Measurements from ENCODE around the gene SLC26A1. TPM values are rescaled to one million over a fixed set of nuclear protein-coding genes. Genes with fewer than 3 reads are reported as not detected.
A peak's percentile ranks its signal among the peaks of the same experiment; 100 is the strongest.

The SLC26A1 gene
- total RNA-seq, 4 donors from 2014 or later = 0.15 to 0.33 (median 0.24) TPM

DNA sequence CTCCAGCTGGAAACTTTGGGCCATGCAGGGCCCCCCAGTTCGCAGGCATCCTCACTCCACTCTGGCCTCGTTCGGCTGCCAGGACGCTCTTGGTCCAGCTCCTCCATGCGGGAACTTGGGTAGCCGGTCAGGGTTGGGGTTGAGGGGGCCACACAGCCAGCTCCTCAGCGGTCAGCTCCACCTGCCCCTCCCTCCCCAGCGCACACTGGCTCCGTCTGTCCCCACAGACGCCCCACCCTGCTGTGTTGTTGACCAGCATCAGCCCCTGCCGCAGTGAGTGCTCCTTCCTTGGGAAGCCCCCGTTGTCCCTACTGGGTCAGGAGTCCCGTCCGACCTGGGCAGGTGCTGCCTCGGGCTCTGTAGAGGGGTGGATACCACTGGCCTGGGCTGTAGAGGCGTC lies 24.0 kb upstream of the SLC26A1 start:
- no peak overlapping the region for H3K4me3 ChIP-seq (replicated peaks in 1 of 3)
- H3K27ac ChIP-seq = no peak overlapping the region
- no peak for DNase-seq
- intact Hi-C loops (cut with DNase I) = loop anchor here (10.0 kb wide), 1 partner anchor 328 kb away; the partner anchor contains the start of gene UVSSA
- peaks cover 19 to 22% of the 10 kb centered on the region in 2 donors for H3K4me1 ChIP-seq
- H3K9me3 ChIP-seq = no peaks in the 10 kb centered on the region
- TF ChIP-seq POLR2A (IDR thresholded peaks at IDR 0.05) = no peak
- TF ChIP-seq, protein P1, sequence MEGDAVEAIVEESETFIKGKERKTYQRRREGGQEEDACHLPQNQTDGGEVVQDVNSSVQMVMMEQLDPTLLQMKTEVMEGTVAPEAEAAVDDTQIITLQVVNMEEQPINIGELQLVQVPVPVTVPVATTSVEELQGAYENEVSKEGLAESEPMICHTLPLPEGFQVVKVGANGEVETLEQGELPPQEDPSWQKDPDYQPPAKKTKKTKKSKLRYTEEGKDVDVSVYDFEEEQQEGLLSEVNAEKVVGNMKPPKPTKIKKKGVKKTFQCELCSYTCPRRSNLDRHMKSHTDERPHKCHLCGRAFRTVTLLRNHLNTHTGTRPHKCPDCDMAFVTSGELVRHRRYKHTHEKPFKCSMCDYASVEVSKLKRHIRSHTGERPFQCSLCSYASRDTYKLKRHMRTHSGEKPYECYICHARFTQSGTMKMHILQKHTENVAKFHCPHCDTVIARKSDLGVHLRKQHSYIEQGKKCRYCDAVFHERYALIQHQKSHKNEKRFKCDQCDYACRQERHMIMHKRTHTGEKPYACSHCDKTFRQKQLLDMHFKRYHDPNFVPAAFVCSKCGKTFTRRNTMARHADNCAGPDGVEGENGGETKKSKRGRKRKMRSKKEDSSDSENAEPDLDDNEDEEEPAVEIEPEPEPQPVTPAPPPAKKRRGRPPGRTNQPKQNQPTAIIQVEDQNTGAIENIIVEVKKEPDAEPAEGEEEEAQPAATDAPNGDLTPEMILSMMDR (IDR thresholded peaks at IDR 0.05) = no peak
- no peaks in the 10 kb centered on the region for H3K27me3 ChIP-seq
- no peaks in the 10 kb centered on the region for H3K36me3 ChIP-seq
- 81 to 95% methylated on average over 7 of the region's 16 CpGs for WGBS, 2 donors

- no peaks in the 10 kb centered on the region for H3K9me3 ChIP-seq
- WGBS, 2 donors = 80 to 96% methylated on average over 1 to 4 of the region's 10 CpGs
- H3K27me3 ChIP-seq = no peaks in the 10 kb centered on the region
- no peak overlapping the region for H3K4me3 ChIP-seq (replicated peaks in 1 of 3)
- H3K36me3 ChIP-seq = no peaks in the 10 kb centered on the region
- no peak for DNase-seq
- intact Hi-C loops (cut with DNase I) = loop anchor here (10.0 kb wide), 1 partner anchor 329 kb away; the partner anchor contains the start of gene UVSSA
- H3K27ac ChIP-seq = no peak overlapping the region
- H3K4me1 ChIP-seq = peaks cover 22 to 25% of the 10 kb centered on the region in 2 donors
- TF ChIP-seq, protein P1 (IDR thresholded peaks at IDR 0.05) = no peak
- TF ChIP-seq POLR2A (IDR thresholded peaks at IDR 0.05) = no peak
Observed at GRCh38 chr4:1015746-1016145, 22.5 kb upstream of the SLC26A1 start.

DNA sequence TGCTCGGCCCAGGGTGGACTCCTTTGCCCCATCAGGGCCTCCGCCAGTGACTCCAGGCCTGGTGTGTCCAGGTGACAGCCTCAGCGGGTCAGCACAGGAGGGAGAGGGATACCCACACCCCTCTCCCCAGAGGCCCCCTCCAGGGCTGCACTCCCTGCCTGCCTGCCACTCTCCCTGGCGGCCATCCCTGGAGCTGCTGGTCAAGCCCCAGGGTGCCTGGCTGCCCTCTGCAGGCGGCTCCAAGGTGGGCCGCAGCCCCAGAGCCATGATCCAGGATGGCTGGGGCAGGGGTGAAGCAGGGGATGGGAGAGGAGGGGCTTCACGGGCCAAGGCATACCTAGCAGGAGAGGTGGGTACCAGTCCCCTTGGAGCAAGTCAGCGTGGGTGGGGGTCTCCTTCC lies 22.0 kb upstream of the SLC26A1 start:
- H3K9me3 ChIP-seq = no peaks in the 10 kb centered on the region
- 40% methylated on average over 1 of the region's 8 CpGs; no CpG with 5 or more reads in 1 of the 2 donors for WGBS, 2 donors
- TF ChIP-seq, protein P1 (IDR thresholded peaks at IDR 0.05) = no peak
- no peak for TF ChIP-seq POLR2A (IDR thresholded peaks at IDR 0.05)
- intact Hi-C loops (cut with DNase I) = loop anchor here (10.0 kb wide), 1 partner anchor 330 kb away; the partner anchor contains the start of gene UVSSA
- no peaks in the 10 kb centered on the region for H3K36me3 ChIP-seq
- H3K4me1 ChIP-seq = peaks cover 28 to 31% of the 10 kb centered on the region in 2 donors
- no peak overlapping the region for H3K4me3 ChIP-seq (replicated peaks in 1 of 3)
- no peaks in the 10 kb centered on the region for H3K27me3 ChIP-seq
- no peak overlapping the region for H3K27ac ChIP-seq
- no peak for DNase-seq

GRCh38 chr4:1014291-1015167 lies 21.3 kb upstream of the SLC26A1 start:
- Histone ChIP-seq H3K4me3 (replicated peaks in 1 of 3) (no peak overlapping the region), H3K27me3 (no peaks in the 10 kb centered on the region), H3K4me1 (peaks cover 30 to 34% of the 10 kb centered on the region in 2 donors), H3K9me3 (no peaks in the 10 kb centered on the region), H3K27ac (peak overlapping the region in 1 of 3 donors; percentile 8), H3K36me3 (no peaks in the 10 kb centered on the region)
- WGBS, 2 donors = 68 to 74% methylated on average over 22 to 32 of the region's 36 CpGs
- intact Hi-C loops (cut with DNase I) = loop anchor here (10.0 kb wide), 1 partner anchor 330 kb away; the partner anchor contains the start of gene UVSSA
- DNase-seq = no peak
- no peak for TF ChIP-seq POLR2A (IDR thresholded peaks at IDR 0.05)

DNA sequence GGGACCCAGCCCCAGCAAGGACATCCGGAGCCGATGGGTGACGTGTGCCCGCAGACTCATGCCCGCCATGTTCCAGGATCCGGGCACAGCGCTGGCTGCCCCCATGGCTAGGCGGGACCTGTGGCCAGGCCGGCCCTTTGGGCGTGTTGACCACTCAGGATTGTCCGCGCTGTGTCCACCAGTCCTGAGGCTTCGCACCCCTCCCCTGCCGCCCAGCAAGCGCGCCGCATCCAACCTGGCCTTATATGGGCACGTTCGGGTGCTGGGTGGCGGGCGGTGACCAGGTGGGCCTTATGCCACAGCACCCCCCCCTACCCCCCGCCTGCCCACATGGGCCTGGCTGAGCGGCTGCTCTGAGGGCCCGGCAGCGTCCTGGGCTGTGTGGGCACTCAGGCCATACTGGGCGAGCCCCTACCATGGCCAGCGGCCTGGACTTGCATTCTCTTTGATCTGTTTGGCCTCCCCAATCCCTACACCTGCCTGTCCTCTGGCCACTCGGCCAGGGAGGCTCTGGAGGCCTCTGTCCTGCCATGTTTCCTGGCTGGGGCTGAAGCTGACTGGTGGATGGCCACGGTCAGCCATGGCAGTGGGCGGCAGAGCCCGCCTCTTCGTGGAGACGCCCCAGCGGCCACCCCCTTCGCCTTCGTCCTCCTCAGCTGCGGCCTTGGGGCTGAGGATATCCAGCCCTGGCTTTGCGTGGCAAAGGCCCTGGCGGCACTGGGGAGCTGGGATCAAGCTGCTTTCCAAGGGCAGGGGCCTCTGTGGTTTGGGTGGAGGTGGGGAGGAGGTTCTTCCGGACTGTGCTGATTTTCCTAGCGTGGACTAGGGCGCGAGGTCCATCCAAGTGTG lies 20.2 kb upstream of the SLC26A1 start:
- no peak overlapping the region for H3K27ac ChIP-seq
- intact Hi-C loops (cut with DNase I) = loop anchor here (10.0 kb wide), 1 partner anchor 331 kb away; the partner anchor contains the start of gene UVSSA

More for the DNA sequence above, 20.2 kb upstream of the SLC26A1 start:
- Histone ChIP-seq H3K4me1 (peaks cover 35 to 40% of the 10 kb centered on the region in 2 donors), H3K4me3 (replicated peaks in 1 of 3) (no peak overlapping the region), H3K9me3 (no peaks in the 10 kb centered on the region), H3K36me3 (no peaks in the 10 kb centered on the region), H3K27me3 (no peaks in the 10 kb centered on the region)
- TF ChIP-seq, protein P1 (IDR thresholded peaks at IDR 0.05) = no peak
- TF ChIP-seq POLR2A (IDR thresholded peaks at IDR 0.05) = no peak
- DNase-seq = no peak
- 90 to 91% methylated on average over 17 to 32 of the region's 43 CpGs for WGBS, 2 donors
